NCI-H82 treated with DMSO at 0.1 percent for 48 hours (cell line): ENCODE results near the gene GIGYF2.
"Not testable (repeated sequence)": the region's sequence is repeated elsewhere in the genome, so short reads cannot be mapped to it uniquely, and the experiment has no call there.

Source experiments
- DNase-seq: peaks from one replicate; lab custom pipeline; 2025; ENCODE audit not compliant: unreplicated experiment; lab: John Stamatoyannopoulos, UW

The GIGYF2 gene, protein sequence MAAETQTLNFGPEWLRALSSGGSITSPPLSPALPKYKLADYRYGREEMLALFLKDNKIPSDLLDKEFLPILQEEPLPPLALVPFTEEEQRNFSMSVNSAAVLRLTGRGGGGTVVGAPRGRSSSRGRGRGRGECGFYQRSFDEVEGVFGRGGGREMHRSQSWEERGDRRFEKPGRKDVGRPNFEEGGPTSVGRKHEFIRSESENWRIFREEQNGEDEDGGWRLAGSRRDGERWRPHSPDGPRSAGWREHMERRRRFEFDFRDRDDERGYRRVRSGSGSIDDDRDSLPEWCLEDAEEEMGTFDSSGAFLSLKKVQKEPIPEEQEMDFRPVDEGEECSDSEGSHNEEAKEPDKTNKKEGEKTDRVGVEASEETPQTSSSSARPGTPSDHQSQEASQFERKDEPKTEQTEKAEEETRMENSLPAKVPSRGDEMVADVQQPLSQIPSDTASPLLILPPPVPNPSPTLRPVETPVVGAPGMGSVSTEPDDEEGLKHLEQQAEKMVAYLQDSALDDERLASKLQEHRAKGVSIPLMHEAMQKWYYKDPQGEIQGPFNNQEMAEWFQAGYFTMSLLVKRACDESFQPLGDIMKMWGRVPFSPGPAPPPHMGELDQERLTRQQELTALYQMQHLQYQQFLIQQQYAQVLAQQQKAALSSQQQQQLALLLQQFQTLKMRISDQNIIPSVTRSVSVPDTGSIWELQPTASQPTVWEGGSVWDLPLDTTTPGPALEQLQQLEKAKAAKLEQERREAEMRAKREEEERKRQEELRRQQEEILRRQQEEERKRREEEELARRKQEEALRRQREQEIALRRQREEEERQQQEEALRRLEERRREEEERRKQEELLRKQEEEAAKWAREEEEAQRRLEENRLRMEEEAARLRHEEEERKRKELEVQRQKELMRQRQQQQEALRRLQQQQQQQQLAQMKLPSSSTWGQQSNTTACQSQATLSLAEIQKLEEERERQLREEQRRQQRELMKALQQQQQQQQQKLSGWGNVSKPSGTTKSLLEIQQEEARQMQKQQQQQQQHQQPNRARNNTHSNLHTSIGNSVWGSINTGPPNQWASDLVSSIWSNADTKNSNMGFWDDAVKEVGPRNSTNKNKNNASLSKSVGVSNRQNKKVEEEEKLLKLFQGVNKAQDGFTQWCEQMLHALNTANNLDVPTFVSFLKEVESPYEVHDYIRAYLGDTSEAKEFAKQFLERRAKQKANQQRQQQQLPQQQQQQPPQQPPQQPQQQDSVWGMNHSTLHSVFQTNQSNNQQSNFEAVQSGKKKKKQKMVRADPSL (N-terminal part only)

DNA sequence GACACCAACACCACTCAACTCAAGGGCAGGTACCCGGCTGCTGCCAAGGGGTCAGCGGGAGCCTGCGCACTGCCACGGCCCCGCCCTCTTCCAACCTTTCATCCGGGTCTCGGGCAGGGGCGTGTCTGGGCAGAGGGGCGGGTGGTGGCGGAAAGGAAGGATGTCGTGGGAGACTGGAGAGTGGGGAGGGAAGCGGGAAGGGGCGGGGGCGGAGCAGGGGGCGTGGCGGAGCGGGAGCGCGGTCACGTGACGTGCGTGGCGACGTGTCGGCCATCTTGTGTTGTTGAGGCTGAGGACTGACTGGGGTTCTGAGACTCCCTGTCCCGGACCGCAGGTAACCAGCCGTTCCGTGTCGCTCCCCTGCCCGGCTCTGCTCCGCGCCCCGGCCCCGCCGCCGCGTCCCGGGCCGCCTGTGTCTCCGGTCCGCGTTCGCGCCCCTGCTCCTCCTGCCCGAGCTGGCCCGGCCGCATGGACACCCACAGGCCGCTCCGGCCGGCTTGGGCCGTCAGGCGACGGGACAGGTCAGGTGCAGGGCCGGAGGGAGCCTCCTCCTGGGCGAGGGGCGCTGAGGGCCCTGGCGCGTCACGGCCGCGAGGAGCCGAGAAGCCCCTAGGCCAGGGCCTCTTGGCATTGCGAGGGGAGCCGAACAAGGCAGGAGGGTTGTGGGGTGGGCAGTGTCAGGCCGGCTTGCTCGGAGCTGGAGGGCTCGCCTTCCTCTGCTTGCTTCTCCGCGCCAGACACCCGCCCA is at the start of gene GIGYF2:
GIGYF2 (plus strand) TSS at position 273 of the 748 bp plus-strand sequence. CDS start 37,867 bp downstream, outside the sequence.
- peak; percentile 95 for DNase-seq

DNA sequence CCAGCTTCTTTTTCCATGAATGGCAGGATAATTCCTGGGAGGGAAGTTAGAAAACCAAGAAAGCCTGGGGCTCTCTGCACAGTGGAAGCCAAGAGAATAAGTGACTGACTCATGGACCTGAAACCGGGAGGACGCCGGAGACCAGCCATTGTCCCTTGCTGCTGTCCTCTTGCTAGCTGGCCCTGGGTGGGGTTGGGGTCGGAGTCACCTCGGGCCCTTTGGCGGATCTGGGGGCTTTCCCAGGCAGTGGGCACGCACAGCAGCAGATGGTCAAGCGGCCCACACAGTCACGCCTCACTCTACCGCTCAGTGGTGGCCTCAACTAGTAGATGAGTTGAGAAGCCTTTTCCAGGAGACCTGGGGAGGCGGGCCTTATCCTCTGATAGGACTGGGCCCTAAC is 48.1 kb upstream of the GIGYF2 start:
- no peak for DNase-seq

DNA sequence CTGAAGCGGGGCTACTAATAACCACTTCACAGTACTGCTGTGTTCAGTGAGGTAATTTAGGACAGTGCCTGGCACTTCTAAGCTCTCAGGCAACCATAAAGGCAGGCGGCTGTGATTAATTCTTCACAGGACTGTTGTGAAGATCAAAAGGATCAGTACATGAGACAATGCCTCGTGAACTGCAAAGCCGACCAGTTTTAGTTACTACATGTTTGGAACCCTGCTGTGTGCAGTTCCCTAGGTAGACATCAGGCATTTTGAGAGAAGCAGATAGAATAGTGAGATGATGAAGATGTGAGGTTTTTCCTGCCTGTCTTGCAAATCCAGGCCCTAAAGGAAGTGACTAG is 44.7 kb upstream of the GIGYF2 start:
- DNase-seq = no peak

DNA sequence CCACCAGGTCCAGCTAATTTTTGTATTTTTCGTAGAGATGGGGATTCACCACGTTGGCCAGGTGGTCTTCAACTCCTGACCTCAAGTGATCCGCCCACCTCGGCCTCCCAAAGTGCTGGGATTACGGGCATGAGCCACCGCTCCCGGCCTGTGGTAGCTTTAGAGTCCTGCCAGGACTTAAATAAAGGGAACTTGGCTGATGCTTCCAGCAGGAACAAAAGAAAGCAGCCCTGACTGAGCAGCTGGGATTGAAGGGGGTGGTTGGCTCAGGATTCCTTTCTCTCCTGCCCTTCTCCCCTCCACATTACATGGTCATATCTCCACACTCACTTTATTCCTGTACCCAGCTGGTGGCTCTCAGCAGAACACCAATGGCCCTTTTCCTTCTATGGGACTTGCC is 43.7 kb upstream of the GIGYF2 start:
- no peak for DNase-seq

DNA sequence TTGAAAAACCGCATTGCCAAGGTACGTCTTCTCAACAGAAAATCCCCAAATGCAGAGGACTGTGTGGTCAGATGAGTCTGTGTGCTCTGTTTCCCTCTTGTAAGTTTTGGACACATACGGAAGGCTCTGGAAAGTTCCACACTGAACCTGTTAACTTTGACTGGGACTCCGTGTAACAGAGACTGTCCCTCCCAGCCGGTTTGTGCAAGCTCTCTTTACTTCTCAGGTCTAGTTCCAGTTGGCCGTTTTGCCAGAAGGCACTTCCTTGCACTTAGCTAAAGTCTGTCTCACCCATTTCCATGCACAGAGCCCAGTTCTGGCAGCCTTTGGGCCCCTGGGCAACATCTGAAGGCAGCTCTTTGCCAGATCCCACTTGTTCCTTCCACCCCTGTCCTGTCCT is 41.7 kb upstream of the GIGYF2 start:
- DNase-seq = no peak

DNA sequence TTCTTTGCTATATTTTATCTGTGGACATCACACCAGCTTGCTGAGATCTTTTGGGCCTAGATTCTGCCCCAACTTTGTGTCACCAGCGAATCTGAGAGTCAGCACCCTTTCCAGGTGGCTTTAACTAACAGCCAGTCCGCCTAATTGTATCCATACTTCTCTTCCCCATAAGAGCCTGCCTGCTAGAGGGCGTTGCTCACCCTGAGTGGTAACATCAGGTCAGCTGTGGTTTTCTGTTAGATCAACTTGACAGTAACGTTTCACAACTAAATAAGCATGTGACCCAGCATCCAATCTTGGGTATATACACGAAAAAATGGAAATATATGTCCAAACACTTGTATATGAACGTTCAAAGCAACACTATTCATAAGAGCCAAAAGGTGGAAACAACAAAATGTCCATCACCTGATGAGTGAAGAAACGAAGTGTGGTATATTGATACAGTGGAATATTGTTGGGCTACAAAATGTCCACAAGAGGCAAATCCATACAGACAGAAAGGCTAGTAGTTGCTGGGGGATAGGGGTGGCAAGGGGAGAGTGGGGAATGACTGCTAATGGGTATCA is 38.8 kb upstream of the GIGYF2 start:
- DNase-seq = no peak

DNA sequence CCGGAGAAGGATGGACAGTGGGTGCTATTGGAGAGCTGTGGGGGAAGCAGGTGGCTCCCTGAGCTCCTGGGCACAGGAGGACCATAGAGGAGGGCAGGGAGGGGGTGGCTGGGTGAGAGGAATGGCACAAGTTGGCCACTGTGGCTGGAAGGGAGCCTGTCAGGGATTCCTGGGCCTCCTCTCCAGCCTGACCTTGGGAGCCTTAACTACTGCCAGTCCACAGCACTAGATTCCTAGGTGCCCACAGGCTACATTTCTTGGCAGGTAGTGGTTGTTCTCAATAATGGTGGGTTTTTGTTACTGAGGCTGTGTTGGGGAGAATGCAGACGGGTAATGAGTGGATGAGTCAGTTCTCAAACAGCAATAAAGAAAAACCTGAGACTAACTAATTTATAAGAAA is 37.8 kb upstream of the GIGYF2 start:
- no peak for DNase-seq

DNA sequence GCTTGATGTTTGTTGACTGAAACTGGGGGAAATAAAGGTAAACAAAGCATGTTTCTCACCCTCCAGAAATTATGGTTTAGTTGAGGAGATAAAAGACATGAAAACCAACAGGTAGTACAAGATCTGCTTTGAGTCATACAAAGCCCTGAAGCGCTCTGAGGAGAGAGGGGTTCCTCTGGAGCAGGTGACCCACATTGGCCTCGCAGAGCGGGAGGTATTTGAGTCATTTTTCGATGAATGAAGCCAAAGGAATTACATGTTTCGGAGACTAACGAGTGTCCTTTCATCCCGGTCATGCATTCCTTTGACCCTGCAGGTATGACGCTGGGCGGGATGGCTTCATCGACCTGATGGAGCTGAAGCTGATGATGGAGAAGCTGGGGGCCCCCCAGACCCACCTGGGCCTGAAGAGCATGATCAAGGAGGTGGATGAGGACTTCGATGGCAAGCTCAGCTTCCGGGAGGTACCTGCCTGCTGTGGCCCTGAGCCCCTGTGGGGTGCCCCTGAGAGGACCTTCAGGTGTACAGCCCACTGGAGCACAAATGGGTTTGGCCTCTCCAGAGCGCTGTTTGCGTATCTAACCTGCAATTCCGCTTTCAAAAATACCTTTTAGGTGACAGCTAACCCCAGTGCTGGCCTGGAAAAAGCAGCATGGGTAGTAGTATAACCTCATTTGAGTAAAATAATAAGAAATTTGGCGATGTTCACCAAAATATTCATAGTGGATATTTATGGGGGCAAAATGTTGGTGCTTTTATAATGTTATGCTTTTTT is 34.5 kb upstream of the GIGYF2 start:
- DNase-seq = no peak

DNA sequence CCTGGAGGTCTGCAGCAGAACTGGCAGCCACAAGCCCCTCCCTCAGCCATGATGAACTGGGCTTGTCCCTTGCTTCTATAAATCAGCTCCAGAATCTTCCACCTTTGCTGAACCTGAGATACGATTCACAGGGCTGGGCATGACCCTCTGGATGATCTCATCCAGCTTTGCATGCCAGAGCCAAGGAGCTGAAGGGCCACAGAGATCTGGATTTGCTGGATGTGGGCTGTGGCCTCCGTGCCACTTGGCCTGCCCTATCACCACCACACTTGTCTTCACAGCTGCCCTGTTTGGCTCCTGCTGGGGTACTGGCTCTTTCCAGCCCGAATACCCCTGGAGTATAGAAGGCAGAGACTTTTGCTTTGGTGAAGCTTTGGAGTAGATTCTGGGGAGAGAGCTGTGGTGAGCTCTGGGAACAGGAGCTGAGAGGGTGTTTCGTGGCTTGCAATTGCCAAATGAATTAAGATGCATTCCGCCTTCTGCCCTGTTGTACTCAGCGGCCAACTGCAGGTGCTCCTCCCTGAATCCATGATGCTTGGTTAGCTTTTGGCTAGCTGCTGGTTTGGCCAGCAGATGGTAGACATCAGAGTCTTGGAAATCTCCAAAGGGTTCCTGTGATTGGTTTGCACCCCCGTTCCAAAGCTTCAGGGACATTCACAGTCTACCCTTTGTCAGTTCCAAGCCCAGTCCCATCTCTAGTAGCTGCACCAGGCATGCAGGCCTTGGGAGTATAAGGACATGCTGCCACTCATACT is 30.9 kb upstream of the GIGYF2 start:
- DNase-seq = no peak

DNA sequence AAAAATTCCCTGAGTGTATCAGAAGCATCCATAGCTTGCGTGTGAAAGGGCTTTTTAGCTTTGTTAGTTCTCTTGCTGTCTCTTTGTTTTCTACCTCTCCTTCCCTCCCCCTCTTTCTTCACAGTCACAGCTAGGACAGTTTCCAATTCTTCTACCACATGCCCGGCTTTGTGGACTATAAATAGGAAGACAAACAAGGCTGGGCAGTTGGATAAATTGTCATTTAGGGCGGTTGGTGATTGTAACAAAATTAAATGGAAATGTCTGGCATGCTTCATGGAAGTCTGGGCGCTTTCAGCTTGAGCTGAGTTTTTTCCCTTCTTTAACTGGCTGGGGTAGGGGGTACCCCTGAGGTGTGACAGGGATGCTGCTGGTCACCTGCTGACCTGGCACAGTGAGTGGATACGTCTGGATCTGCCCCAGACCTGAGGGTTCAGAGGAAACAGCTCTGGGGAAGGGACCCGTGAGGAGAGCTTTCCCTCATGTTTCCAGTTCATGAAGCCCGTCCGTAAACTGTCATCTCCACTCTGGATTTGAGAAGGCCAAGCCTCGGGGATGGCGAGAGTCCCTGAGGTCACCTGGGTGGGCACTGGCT is 29.0 kb upstream of the GIGYF2 start:
- no peak for DNase-seq

DNA sequence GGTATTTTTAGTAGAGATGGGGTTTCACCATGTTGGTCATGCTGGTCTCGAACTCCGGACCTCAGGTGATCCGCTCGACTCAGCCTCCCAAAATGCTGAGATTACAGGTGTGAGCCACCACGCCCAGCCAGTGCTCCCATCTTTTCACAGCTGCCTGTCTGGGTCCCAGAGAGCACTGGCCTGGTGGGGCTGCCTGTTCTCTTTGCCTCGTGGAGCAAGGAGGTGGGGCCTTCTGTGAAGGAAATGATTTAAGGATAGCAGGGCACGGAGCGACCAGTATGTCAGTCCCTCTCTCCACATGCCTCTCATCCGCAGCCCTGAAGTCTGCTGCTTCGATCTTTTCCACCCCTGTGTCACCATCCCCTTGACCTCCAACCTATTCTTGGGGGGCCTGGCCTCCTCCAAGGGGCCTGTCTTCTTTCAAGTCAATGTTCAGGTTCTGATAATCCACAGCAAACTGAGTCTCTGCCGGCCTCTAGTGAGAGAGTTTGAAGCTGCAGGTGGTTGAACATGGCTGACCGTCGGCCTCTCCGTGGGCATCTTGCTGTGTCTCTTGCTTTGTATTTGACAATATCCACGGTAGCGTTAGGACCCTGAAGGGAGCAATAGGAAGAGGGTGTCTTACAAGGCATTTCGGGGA is 28.2 kb upstream of the GIGYF2 start:
- DNase-seq = no peak

DNA sequence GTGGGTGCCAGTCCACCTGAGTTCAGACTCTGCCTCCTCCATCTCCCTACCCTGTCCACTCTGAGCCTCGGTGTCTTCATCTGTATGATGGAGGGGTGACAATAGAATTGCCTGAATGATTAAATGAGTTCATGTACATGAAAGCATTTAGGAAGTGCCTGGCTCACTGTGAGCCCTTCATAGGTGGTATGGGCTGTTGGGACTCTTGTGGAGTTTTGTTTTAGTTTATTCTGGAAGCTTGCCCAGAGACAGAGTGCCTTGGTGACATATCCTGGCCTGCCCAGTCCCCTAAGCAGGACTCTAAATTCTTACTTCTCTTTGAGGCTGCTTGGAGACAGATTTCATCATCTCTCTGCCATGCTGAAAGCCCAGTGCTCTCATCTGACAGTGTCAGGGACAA is 24.5 kb upstream of the GIGYF2 start:
- no peak for DNase-seq

DNA sequence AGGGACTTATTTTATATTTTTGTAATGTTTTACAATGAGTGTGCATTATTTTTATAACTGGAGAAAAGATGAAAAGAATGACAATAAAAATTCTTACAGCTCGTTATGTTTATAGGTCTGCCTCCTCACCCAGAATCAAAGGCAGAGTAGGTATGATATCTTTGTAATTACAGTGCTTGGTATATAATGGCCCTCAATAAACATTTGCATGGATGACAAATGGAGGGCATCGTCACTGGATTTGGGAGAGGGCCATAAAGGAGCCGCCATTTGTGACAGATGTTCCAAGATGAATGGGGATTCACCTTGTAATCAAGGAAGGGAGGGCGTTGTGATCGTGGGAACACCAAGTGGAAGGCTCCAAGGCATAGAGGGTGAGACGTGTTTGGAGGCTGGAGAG is 22.6 kb upstream of the GIGYF2 start:
- no peak for DNase-seq

DNA sequence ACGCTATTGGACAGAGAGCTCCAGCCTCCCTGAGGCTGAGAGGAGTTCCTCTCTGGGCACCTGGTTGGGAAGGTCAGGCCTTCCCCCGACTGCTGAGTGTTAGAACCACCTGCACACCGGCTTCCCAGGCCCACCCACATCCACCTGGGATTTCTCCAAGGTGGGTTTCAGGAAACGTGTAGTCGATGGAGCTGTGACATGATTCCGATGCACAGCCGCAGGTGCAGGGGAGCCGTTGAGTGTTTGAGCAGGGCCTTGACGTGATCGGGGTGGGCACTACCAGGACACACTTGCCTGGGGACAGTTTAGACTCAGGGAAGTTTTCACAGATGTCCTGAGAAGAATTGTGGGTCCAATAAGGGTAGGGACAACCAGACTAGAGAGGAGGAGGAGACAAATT is 21.8 kb upstream of the GIGYF2 start:
- no peak for DNase-seq

DNA sequence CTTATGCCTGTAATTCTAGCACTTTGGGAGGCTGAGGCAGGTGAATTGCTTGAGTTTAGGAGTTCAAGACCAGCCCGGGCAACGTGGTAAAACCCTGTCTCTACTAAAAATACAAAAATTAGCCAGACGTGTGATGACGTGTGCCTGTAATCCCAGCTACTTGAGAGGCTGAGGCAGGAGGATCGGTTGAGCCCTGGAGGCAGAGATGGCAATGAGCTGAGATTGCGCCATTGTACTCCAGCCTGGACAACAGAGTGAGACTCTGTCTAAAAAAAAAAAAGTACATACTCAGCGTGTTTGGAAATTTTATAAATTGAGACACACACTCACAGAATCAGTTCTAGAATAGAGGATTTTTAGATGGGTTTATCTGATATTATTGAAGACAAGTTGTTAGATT is 17.1 kb upstream of the GIGYF2 start:
- no peak for DNase-seq

DNA sequence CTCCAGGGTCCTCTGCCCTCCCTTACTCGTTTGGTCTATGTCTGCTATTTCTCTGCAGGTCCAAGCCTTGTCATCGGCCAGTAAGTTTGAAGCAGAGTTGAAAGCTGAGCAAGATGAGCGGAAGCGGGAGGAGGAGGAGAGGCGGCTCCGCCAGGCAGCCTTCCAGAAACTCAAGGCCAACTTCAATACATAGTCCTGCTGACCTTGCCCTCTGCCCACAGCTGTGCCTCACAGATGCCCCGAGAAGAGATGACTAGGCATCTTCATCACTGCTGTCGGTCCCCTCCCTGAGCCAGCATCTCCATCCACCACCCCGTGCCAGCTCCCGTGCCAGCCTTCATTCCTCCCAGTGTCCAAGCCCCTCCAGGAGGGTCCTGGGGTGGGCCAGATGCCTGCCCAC is 15.6 kb upstream of the GIGYF2 start:
- no peak for DNase-seq

DNA sequence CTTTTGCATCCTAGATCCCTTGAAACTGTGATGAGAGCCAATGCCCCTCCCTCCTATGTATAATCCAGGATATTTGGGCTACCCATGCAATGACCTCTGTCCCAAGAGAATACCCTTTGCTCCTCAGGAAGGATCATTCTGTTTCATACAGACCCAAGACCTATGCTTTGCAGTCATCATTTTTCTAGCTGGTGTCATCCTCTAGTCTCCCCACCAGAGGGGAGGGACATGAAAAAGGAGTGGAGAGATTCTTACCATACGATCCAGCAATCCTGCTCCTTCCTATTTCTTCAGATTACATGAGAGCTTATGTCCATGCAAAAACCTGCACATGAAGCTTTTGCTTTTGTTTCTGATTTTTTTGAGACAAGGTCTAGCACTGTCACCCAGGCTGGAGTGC is 13.8 kb upstream of the GIGYF2 start:
- DNase-seq = no peak

DNA sequence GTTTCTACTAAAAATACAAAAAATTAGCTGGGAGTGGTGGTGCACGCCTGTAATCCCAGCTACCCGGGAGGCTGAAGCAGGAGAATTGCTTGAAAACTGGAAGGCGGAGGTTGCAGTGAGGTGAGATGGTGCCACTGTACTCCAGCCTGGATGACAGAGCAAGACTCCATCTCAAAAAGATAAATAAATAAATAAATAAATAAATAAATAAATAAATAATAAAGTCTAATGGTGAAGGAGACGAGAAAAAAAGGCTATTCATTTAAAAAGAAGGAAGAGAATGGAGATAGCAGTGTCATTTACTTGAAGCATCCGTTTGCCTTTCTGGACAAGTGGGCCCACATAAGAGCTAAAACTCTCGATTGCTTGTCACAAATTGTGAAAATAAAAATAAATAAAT is 11.7 kb upstream of the GIGYF2 start:
- not testable (repeated sequence) for DNase-seq
